ENCODE data around the gene RIOX2.

DNA sequence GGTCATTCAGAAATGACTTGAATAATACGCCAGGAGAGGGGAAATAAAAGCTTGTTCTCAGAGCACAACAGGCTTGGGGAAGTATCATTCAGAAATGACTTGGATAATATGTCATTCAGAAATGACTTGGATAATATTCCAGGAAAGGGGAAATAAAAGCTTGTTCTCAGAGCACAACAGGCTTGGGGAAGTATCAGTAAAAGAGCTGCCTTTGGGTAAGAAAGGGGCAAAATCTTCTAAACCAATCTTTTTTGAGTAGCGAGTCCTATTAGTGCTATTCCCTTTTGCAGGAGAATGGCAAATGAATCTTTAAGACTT lies 42.0 kb upstream of the RIOX2 start:
- TF ChIP-seq POLR2AphosphoS5 (IDR thresholded peaks at IDR 0.05; ENCODE audit: low read depth, low read length) (no peak), TAF1 (IDR thresholded peaks at IDR 0.05; ENCODE audit: borderline replicate concordance, insufficient read depth, low read length) (no peak), SIN3A (IDR thresholded peaks at IDR 0.05; ENCODE audit: borderline replicate concordance, insufficient read depth, low read length) (no peak), FOXP2 (optimal IDR thresholded peaks at IDR 0.05; ENCODE audit: borderline replicate concordance, extremely low read depth, extremely low read length, insufficient read depth) (no peak)
- TF ChIP-seq, protein P1, sequence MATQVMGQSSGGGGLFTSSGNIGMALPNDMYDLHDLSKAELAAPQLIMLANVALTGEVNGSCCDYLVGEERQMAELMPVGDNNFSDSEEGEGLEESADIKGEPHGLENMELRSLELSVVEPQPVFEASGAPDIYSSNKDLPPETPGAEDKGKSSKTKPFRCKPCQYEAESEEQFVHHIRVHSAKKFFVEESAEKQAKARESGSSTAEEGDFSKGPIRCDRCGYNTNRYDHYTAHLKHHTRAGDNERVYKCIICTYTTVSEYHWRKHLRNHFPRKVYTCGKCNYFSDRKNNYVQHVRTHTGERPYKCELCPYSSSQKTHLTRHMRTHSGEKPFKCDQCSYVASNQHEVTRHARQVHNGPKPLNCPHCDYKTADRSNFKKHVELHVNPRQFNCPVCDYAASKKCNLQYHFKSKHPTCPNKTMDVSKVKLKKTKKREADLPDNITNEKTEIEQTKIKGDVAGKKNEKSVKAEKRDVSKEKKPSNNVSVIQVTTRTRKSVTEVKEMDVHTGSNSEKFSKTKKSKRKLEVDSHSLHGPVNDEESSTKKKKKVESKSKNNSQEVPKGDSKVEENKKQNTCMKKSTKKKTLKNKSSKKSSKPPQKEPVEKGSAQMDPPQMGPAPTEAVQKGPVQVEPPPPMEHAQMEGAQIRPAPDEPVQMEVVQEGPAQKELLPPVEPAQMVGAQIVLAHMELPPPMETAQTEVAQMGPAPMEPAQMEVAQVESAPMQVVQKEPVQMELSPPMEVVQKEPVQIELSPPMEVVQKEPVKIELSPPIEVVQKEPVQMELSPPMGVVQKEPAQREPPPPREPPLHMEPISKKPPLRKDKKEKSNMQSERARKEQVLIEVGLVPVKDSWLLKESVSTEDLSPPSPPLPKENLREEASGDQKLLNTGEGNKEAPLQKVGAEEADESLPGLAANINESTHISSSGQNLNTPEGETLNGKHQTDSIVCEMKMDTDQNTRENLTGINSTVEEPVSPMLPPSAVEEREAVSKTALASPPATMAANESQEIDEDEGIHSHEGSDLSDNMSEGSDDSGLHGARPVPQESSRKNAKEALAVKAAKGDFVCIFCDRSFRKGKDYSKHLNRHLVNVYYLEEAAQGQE (IDR thresholded peaks at IDR 0.05; ENCODE audit: insufficient read depth in 1 of 2, low read depth in 2 of 2, low read length in 2 of 2) = no peak

All from PFSK-1 (cell line).